Subcutaneous adipose tissue (tissue), 4 donors: ENCODE data around the gene TEF. TPM values are rescaled to one million over a fixed set of nuclear protein-coding genes. Genes with fewer than 3 reads are reported as not detected.

Experiments
- CTCF ChIP-seq: fragments of 450-650 bp; IDR thresholded peaks from one replicate; pipeline ENCODE4 v1.5.1; 2016; ENCODE audit warnings: low read depth, mild to moderate bottlenecking, control low read depth, antibody characterized with exemption, moderate library complexity
- total RNA-seq, 4 donors: library from RNA; depleted of rRNA; stranded (reverse); fragments of >200 nt; gene quantifications; one replicate each; pipeline ENCODE4 v1.1.0, GENCODE V29; 2016

The TEF gene
- total RNA-seq, 4 donors from 2014 or later: 12.1 to 30.1 (median 18.5) TPM

- no peak for TF ChIP-seq CTCF
These were observed 26.8 kb upstream of the TEF start for GRCh38 chr22:41354979-41355378.

- TF ChIP-seq CTCF: no peak
These were observed 25.8 kb upstream of the TEF start for GRCh38 chr22:41355895-41356294.

- TF ChIP-seq CTCF: no peak
These were observed 25.2 kb upstream of the TEF start for GRCh38 chr22:41356430-41357028.

GRCh38 chr22:41357191-41357590, 24.6 kb upstream of the TEF start:
- TF ChIP-seq CTCF: no peak

GRCh38 chr22:41358927-41359326, 22.8 kb upstream of the TEF start:
- no peak for TF ChIP-seq CTCF

- TF ChIP-seq CTCF: no peak
These were observed 22.4 kb upstream of the TEF start for GRCh38 chr22:41359376-41359775.

- TF ChIP-seq CTCF: no peak
These were observed 21.6 kb upstream of the TEF start for GRCh38 chr22:41360126-41360525.
